ENCODE results near the gene TMX2.
A peak's percentile ranks its signal among the peaks of the same experiment; 100 is the strongest.
"Not testable (repeated sequence)": the region's sequence is repeated elsewhere in the genome, so short reads cannot be mapped to it uniquely, and the experiment has no call there.

TMX2 gene

GRCh38 chr11:57712256-57713150, at the start of gene TMX2:
Gene TMX2, plus strand, starts transcription at chr11:57712593. Its CDS starts 26 bp downstream, at chr11:57712619.
- peak; percentile 97 for DNase-seq

DNA sequence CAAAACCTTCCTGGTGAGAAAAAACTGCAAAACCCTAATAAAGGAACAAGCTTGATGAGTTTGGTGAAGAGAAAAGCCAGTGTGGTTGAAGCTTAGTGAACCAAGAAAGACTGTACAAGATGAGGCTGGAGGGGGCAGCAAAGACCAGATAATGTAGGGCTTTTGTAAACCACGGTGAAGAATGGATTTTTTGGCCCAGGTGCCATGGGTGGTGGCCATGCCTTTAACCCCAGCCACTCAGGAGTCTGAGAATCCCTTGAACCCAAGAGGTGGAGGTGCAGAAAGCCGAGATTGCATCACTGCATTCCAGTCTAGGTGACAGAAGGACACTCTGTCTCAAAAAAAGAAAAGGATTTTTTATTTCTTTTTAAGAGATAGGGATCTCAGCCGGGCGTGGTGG, 49.5 kb upstream of the TMX2 start:
- DNase-seq = no peak

DNA sequence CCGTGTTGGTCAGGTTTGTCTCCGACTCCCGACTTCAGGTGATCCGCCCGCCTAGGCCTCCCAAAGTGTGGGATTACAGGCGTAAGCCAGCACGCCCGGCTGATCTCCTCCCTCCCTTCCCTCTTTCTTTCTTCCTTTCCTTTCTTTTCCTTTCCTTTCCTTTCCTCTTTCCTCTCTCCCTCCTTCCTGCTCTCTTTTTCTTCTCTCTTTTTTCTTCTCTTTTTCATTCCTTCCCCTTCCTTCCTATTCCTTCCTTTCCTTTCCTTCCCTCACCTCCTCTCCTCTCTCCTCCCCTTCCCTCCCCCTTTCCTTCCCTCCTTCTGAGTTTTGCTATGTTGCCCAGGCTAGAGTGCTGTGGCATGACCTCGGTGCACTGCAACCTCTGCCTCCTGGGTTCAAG, 48.4 kb upstream of the TMX2 start:
- DNase-seq = no peak

GRCh38 chr11:57667117-57667735, 45.2 kb upstream of the TMX2 start:
- DNase-seq = peak; percentile 99

DNA sequence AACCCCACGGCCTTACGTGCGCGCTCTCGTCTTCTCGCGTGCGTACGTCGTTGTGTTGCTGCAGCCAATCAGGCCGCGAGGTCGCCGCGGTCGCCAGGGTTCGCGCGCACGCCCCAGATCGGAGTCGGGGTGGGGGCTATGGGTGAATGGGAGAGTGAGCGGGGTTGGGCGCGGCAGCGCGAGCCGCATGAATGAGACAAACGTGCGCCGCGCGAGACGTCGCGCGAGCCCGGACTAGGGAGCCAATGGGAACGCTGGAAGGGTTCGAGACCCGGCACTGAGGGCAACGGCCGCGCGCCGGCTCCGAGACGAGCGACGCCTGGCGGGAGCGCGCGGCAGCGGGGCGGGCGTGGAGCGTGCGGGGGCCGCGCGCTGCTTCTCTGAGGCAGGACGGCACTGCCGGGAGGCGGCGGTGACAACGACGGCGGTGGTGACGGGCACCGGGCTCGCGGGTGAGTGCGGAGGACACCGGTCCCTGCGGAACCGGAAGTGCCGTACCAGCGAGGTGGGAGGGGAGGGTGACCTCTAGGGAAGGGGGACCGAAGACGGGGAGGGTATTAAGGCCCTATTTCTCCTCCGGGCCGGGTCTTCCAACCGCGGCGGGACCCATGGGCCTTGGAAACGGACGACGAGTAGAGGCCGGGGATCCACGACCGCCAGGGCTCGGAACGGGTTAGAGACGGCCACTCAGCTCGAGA, 44.5 kb upstream of the TMX2 start, which contains the start of gene ZDHHC5:
Gene ZDHHC5 (plus strand): TSS at position 379 of the 698 bp plus-strand sequence. CDS start 4,977 bp downstream, outside the sequence.
- DNase-seq = peak; percentile 99

- DNase-seq = peak; percentile 55
Measured at GRCh38 chr11:57668434-57668782, 44.0 kb upstream of the TMX2 start.

DNA sequence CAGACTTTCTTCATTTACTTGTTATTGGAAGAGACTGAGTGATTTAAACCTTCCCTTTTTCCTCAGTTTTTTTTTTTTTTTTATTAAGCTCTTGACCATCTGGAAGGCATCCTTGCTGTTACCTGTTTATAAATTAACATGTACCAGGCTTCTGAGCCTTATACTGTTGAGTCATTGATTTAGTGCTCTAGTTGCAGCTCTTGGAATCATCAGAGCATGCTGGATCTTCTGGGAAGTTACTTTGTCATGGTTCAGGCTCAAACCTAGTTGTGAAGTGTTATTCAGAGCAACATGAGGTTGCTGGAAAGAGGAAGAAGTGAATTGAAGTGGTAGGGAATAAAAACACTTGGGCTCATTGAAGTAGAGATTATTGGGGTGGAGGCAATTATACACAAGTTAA, 38.1 kb upstream of the TMX2 start:
- DNase-seq = no peak

DNA sequence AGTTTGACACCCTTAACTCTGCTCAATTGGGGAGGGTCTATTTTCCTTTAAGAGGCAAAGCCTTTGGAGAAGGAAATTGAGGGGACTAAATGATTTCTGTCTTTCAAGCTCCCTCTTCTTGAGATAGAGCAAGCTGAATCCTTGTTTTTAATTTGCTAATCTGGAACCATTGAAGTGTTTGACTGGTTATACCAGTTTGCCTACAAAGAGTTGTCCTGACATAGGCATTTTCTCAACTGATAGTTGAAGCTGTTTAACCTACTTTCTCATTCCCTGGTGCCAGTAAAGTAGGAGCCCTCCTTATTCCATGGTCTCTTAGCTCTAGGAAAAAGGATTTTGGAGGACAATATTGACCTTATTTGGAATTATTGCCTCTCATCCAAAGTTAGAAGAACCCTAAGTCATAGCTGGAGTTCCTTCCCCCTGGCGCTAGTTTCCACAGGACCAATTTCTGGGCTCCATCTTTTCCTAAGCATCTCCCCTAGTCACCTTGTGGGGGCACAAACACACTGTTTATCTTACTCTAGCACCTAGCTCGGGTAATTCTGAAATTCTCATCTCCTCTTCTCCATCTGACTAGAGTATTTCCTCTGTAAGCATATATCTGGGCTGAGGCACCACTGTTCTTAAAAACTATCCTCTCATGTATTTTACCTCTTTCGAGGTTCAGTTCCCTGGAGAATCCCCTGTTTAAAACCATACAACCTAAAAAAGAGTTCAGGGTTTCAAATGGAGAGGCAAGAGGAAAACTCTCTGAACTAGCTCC, 37.0 kb upstream of the TMX2 start:
- DNase-seq = no peak

- DNase-seq = no peak
Measured at GRCh38 chr11:57679396-57679795, 33.0 kb upstream of the TMX2 start.

DNA sequence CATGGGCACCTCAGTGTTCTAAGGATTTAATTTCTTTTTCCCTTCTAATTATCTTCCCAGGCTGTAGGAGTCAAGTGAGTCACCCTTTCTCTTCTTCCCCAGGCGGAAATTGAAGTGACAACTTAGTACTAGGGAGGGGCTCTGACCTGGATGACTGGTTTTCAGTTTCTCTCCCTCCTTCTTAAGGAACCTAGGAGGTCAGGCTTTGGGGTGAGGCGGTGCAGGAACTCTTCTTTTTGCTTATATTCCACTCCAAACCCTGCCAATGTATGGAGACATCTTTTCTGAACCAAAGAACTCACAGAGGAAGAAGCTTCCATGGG, 31.9 kb upstream of the TMX2 start:
- DNase-seq = peak; percentile 54

- DNase-seq = no peak
Measured at GRCh38 chr11:57681168-57681567, 31.2 kb upstream of the TMX2 start.

GRCh38 chr11:57690474-57690873, 21.9 kb upstream of the TMX2 start:
- DNase-seq = not testable (repeated sequence)

DNA sequence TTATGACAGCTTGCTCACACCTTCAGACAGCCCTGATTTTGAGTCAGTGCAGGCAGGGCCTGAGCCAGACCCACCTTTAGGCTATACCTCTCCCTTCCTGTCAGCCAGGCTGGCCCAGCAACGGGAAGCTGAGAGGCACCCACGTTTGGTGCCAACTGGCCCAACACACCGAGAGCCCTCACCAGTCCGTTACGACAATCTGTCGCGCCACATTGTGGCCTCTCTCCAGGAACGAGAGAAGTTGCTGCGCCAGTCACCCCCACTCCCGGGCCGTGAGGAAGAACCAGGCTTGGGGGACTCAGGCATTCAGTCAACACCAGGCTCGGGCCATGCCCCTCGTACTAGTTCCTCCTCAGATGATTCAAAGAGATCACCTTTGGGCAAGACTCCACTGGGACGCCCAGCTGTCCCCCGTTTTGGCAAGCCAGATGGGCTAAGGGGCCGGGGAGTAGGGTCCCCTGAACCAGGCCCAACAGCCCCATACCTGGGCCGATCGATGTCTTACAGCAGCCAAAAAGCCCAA, 13.5 kb upstream of the TMX2 start:
- no peak for DNase-seq

- no peak for DNase-seq
Measured at GRCh38 chr11:57699813-57700212, 12.6 kb upstream of the TMX2 start.

DNA sequence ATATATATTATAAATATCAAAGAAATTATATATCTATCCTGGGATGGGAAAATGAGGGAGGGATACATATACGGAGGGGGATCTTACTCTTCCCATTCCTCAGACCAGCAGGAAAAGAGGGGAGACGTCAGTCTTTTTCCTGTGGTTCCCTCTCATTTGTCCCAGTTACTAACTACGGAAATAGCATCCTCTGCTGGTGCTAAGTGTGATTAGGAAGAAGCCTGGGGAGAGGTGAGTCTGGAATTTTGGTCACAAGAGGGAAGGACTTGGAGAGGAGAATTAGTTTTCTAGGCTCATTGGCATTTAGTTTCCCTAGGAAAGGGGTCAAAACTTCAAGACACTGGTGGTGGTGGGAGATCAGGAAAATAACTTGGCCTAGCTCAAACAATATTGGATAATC, 12.0 kb upstream of the TMX2 start:
- DNase-seq = no peak

- no peak for DNase-seq
Measured at GRCh38 chr11:57703341-57703740, 9.1 kb upstream of the TMX2 start.

GRCh38 chr11:57704932-57705331, 7.5 kb upstream of the TMX2 start:
- DNase-seq = no peak

GRCh38 chr11:57705432-57705831, 7.0 kb upstream of the TMX2 start:
- not testable (repeated sequence) for DNase-seq

DNA sequence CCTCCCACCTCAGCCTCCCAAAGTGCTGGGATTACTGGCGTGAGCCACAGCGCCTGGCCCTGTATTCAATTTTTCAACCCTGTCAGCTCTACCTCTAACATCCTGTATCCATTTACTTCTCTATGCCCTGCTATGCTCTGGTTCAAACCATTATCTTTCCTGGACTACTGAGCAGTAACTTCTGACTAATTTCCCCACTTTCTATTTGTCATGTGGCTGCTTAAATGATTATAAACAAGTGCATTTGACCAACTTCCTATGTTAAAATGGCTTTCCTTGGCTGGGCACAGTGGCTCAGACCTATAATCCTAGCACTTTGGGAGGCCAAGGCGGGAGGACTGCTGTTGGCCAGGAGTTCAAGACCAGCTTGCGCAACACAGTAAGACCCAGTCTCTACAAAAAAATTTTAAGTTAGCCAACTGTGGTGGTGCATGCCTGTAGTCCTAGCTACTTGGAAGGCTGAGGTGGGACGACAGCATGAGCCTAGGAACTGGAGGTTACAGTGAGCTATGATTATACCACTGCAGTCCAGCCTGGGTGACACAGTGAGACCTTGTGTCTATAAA, 2.5 kb upstream of the TMX2 start:
- no peak for DNase-seq

DNA sequence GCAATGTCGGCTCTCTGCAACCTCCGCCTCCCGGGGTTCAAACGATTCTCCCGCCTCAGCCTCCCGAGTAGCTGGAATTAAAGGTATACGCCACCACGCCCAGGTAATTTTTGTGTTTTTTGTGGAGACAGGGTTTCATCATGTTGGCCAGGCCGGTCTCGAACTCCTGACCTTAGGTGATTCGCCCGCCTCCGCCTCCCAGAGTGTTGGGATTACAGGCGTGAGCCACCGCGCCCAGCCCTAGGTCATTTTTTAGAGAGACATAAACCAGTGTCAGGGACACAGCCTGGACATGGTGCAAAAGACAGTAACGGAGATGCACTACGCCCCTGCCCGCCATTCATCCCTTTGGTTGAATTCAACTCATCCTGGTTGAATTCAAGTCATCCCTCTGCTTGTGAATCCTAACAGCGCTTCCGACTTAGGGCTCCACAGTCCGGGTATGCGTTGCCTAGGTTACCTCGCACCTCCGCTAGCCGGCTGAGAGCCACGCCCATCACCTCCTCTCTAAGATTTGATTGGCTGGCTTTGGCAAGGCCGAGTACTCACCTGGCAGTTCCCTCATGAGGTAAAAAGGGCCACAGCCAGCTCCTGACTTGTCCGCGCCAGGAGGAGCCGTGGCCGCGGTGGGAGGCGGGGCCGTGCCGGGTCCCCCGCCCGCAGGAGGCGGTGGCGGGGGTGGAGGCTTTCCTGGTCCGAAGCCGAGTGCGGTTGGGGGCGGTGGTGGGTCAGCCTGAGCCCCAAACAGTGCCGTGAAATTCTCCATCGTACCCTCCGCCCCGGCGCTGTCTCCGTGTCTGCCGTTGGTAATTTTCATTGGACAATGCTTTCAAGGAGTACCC, 758 bp upstream of the TMX2 start, which contains the start of gene MED19:
Gene MED19 (minus strand): TSS at position 802 of the 842 bp plus-strand sequence. CDS start 36 bp downstream, at position 766.
- DNase-seq = peak; percentile 54

- no peak for DNase-seq
Measured at GRCh38 chr11:57713835-57714234, 1.4 kb downstream of the TMX2 start.

Data from suppressor macrophage treated with lipopolysaccharide for 4 hours (primary cell).